Suprapubic skin (tissue), 4 donors: ENCODE data around the gene PIGQ. TPM values are rescaled to one million over a fixed set of nuclear protein-coding genes. Genes with fewer than 3 reads are reported as not detected.

ENCODE experiments used
- DNase-seq, 2 donors: peaks; one replicate each; pipeline ENCODE4 v3.0.0-alpha.2; 2019; ENCODE audit warnings: low spot score in 2 of 2
- H3K27ac ChIP-seq: fragments of 200-600 bp; sonication (generic); one replicate; pipeline ENCODE4 v1.5.1; 2019
- H3K27me3 ChIP-seq: fragments of 200-600 bp; sonication (generic); one replicate; pipeline ENCODE4 v1.5.1; 2019
- H3K36me3 ChIP-seq: fragments of 200-600 bp; sonication (generic); one replicate; pipeline ENCODE4 v1.5.1; 2019
- H3K4me1 ChIP-seq: fragments of 200-600 bp; sonication (generic); one replicate; pipeline ENCODE4 v1.5.1; 2019
- H3K4me3 ChIP-seq: fragments of 200-600 bp; sonication (generic); one replicate; pipeline ENCODE4 v1.5.1; 2019; ENCODE audit warnings: mild to moderate bottlenecking
- H3K9me3 ChIP-seq: fragments of 200-600 bp; sonication (generic); one replicate; pipeline ENCODE4 v1.5.1; 2019
- EP300 ChIP-seq: sonication (generic); formaldehyde crosslinking; IDR thresholded peaks from one replicate; pipeline ENCODE4 v1.6.1; 2017; ENCODE audit warnings: antibody characterized with exemption
- POLR2A ChIP-seq, 2 donors: fragments of 450-650 bp; IDR thresholded peaks; one replicate each; pipeline ENCODE4 v1.6.1; 2017; ENCODE audit warnings: antibody characterized with exemption in 2 of 2, mild to moderate bottlenecking in 2 of 2, moderate library complexity in 2 of 2
- POLR2AphosphoS5 ChIP-seq, 3 donors: sonication (generic); formaldehyde crosslinking; IDR thresholded peaks; one replicate each; pipeline ENCODE4 v1.6.1; 2017; ENCODE audit warnings: antibody characterized with exemption in 3 of 3
- WGBS: methylation state at CpG from one replicate; pipeline ENCODE4 v1.1.5; 2018; 5-methylcytosine and 5-hydroxymethylcytosine counted together
- total RNA-seq, 4 donors: library from RNA; depleted of rRNA; stranded (reverse); fragments of >200 nt; gene quantifications; one replicate each; pipeline ENCODE4 v1.1.0, GENCODE V29; 2016
- TF ChIP-seq, protein P1 (sequence below), 2 donors: fragments of 200-600 bp in 1 of 2; fragments of 450-650 bp in 1 of 2; sonication (generic) in 1 of 2; IDR thresholded peaks; one replicate each; pipeline ENCODE4 v1.5.1; 2016 to 2019; ENCODE audit warnings: antibody characterized with exemption in 2 of 2, mild to moderate bottlenecking in 1 of 2, moderate library complexity in 1 of 2

The PIGQ gene
- total RNA-seq, 4 donors from 2014 or later = 36.9 to 54.6 (median 44.1) TPM

DNA sequence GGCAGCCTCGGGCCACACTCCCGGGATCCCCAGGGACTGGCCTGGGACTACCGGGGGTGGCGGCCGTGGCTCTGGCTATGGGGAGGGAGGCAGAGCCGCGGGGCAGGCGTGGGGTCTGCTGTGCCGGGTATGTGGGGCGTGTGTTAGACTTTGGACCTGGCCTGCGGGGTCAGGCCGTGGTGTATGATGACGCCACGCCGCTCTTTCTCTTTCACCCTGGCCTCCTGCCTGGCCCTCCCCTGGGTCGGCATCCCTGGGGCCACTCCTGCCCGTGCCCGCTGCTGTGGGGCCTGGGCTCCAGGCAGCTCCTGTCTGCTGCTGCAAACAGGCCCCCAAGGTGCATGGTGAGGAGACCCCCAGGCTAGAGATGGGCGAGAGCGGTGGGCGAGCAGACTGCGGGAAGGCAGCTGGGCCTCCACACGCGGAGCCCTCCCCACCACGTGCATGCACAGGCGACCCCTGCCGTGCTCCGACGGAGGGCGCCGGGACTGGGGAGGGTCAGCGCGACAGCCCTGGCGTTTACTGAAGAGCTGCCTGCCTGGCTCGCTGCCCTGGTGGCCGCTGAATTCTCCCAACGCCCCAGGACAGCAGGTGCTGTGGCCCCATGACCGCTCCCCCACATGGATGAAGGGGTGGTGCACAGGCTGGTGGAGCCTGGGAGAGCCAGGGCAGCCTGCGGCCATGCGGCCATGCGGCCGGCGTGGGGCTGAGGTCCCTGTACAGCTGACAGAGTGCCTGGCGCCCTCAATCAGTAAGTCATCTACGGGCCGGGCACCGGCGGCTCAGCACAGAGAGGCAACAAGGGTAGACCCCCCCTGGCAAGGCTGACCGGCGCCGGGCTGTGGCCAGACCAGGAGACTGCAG is 26.2 kb upstream of the PIGQ start:
- DNase-seq = no peak
- Histone ChIP-seq H3K27me3 (no peaks in the 10 kb centered on the region), H3K4me3 (no peak overlapping the region), H3K36me3 (peaks cover 31% of the 10 kb centered on the region), H3K9me3 (no peaks in the 10 kb centered on the region), H3K27ac (no peak overlapping the region), H3K4me1 (peaks cover 7% of the 10 kb centered on the region)
- TF ChIP-seq EP300 = no peak
- TF ChIP-seq, protein P1, sequence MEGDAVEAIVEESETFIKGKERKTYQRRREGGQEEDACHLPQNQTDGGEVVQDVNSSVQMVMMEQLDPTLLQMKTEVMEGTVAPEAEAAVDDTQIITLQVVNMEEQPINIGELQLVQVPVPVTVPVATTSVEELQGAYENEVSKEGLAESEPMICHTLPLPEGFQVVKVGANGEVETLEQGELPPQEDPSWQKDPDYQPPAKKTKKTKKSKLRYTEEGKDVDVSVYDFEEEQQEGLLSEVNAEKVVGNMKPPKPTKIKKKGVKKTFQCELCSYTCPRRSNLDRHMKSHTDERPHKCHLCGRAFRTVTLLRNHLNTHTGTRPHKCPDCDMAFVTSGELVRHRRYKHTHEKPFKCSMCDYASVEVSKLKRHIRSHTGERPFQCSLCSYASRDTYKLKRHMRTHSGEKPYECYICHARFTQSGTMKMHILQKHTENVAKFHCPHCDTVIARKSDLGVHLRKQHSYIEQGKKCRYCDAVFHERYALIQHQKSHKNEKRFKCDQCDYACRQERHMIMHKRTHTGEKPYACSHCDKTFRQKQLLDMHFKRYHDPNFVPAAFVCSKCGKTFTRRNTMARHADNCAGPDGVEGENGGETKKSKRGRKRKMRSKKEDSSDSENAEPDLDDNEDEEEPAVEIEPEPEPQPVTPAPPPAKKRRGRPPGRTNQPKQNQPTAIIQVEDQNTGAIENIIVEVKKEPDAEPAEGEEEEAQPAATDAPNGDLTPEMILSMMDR (IDR thresholded peaks at IDR 0.05) = no peak
- TF ChIP-seq POLR2A (IDR thresholded peaks at IDR 0.05) = no peak
- TF ChIP-seq POLR2AphosphoS5 (IDR thresholded peaks at IDR 0.05) = no peak
- 81% methylated on average over 13 of the region's 51 CpGs for WGBS

DNA sequence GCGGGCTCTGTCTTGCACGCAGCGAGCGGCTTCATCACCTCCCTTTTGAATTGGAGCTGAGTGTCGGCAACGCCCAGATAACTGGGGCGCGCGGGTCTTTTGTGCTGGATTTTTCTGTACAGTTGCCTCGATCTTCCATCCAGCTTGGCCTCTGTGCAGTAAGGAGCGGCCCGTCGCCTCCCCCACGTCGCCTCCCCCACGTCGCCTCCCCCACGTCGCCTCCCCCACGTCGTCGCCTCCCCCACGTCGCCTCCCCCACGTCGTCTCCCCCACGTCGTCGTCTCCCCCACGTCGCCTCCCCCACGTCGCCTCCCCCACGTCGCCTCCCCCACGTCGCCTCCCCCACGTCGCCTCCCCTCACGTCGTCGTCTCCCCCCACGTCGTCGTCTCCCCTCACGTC is 25.3 kb upstream of the PIGQ start:
- Histone ChIP-seq H3K4me1 (peaks cover 7% of the 10 kb centered on the region), H3K36me3 (peaks cover 35% of the 10 kb centered on the region), H3K27me3 (no peaks in the 10 kb centered on the region), H3K4me3 (no peak overlapping the region), H3K27ac (no peak overlapping the region), H3K9me3 (no peaks in the 10 kb centered on the region)
- TF ChIP-seq, protein P1 (IDR thresholded peaks at IDR 0.05) = no peak
- TF ChIP-seq EP300 (no peak), POLR2A (IDR thresholded peaks at IDR 0.05) (no peak), POLR2AphosphoS5 (IDR thresholded peaks at IDR 0.05) (no peak)
- no peak for DNase-seq
- 97% methylated on average over 34 of the region's 46 CpGs for WGBS

DNA sequence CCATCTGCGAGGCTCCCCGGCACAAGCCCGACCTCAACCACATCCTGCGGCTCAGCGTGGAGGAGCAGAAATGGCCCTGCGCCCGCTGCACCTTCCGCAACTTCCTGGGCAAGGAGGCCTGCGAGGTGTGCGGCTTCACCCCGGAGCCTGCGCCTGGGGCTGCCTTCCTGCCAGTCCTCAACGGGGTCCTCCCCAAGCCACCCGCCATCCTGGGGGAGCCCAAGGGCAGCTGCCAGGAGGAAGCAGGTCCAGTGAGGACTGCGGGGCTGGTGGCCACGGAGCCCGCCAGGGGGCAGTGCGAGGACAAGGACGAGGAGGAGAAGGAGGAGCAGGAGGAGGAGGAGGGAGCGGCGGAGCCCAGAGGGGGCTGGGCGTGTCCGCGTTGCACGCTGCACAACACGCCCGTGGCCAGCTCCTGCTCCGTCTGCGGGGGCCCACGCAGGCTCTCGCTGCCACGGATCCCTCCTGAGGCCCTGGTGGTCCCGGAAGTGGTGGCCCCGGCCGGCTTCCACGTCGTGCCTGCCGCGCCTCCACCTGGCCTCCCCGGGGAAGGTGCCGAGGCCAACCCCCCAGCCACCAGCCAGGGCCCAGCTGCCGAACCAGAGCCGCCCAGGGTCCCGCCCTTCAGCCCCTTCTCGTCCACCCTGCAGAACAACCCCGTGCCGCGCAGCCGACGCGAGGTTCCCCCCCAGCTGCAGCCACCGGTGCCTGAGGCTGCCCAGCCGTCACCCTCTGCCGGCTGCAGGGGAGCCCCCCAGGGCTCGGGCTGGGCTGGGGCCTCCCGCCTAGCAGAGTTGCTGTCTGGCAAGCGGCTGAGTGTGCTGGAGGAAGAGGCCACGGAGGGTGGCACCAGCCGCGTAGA is 22.6 kb upstream of the PIGQ start:
- DNase-seq = no peak
- Histone ChIP-seq H3K9me3 (no peaks in the 10 kb centered on the region), H3K4me1 (peaks cover 7% of the 10 kb centered on the region), H3K27ac (no peak overlapping the region), H3K27me3 (no peaks in the 10 kb centered on the region), H3K4me3 (peak overlapping the region; percentile 33), H3K36me3 (peaks cover 41% of the 10 kb centered on the region)
- WGBS = 60% methylated on average over 20 of the region's 60 CpGs
- TF ChIP-seq, protein P1 (IDR thresholded peaks at IDR 0.05) = peak; percentile 34 to 69
- no peak for TF ChIP-seq POLR2A (IDR thresholded peaks at IDR 0.05)

DNA sequence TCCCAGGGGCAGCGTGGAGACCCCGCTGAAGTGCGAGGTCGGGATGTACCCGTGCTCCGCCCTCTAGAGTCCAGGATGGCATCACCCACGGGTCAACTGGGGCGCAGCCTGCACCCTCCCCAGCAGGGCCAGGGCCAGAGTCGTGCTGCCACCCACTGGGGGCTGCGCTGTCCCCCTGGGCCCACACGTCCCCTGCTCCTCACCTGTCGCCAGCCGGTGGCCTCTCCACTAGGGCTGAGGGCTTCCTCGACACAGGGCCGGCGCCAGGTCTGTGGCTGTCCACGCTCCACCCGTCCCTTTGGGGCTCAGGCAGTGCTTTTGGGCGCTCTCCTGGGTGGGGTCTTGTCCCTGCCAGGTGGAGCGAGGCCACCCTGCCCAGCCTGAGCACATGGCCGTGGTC is 21.2 kb upstream of the PIGQ start:
- H3K4me3 ChIP-seq = no peak overlapping the region
- DNase-seq = no peak
- no CpG with 5 or more reads among the region's 21 CpGs for WGBS
- TF ChIP-seq, protein P1 (IDR thresholded peaks at IDR 0.05) = no peak
- TF ChIP-seq POLR2AphosphoS5 (IDR thresholded peaks at IDR 0.05) = no peak
- no peak for TF ChIP-seq EP300
- TF ChIP-seq POLR2A (IDR thresholded peaks at IDR 0.05) = no peak
- no peak overlapping the region for H3K27ac ChIP-seq
- peaks cover 7% of the 10 kb centered on the region for H3K4me1 ChIP-seq
- H3K36me3 ChIP-seq = peaks cover 56% of the 10 kb centered on the region
- H3K27me3 ChIP-seq = no peaks in the 10 kb centered on the region
- no peaks in the 10 kb centered on the region for H3K9me3 ChIP-seq
